ENCODE results near the gene PRMT3.

PRMT3 gene

DNA sequence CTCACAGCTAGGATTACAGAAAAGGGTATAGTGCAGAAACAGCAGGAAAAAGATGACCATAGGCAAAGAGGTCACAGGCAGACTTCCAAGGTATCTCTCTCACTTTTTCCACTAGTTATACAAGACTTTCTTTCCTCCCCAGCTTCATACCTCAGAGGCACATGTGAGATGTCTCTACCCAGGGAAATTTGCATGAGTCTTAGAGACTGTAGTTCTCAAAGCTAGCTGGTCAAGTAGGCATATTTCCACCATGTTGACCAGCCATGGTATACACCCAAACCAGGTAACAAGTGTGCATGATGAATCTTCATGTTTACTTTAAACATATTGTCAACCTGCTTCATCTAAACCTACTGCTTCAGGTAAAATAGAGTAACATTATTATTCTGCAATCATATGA, 27.9 kb downstream of the PRMT3 start:
- H3K36me3 ChIP-seq (ENCODE audit: control insufficient read depth in 2 of 2, insufficient read depth in 1 of 2, low read length in 2 of 2): peaks cover 0 to 48% of the 10 kb centered on the region in 2 experiments; a peak in 1 of 3 replicates
- ChIA-PET CTCF (no interaction called here), POLR2A (no interaction called here)
- no peaks in the 10 kb centered on the region for H3K4me1 ChIP-seq (ENCODE audit: control insufficient read depth, insufficient read depth, low read length)
- no peaks in the 10 kb centered on the region for H3K9me3 ChIP-seq (ENCODE audit: control insufficient read depth, insufficient read depth, low read depth, low read length)
- H3K27ac ChIP-seq (ENCODE audit: extremely low read depth, low read depth, low read length): no peak overlapping the region
- TF ChIP-seq ZFP3 (tag by site-specific recombination; IDR thresholded peaks at IDR 0.05; ENCODE audit: low read depth): no peak
- no peak overlapping the region for H3K4me3 ChIP-seq (ENCODE audit: low read depth, low read length)

DNA sequence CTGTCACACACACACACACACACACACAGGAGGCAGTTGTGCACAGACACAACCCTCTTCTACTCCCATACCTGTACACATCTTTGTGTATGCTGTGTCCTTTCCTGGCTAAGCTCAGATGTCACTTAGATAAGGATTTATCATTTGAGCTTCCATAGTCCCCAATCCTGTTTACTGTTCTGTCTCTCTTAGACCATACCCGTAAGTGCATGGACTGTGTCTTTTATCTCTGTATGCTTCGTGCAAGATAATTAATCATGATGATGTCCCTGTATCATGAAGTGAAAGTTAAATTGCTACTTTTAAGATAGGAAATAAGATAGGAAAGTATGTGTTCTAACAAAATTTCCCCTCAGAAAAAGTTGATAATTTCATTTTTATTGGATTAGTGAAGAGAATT, 30.3 kb downstream of the PRMT3 start:
- Histone ChIP-seq H3K4me3 (ENCODE audit: low read depth, low read length) (no peak overlapping the region), H3K27ac (ENCODE audit: extremely low read depth, low read depth, low read length) (no peak overlapping the region), H3K4me1 (ENCODE audit: control insufficient read depth, insufficient read depth, low read length) (no peaks in the 10 kb centered on the region), H3K36me3 (ENCODE audit: control insufficient read depth in 2 of 2, insufficient read depth in 1 of 2, low read length in 2 of 2) (peaks cover 0 to 67% of the 10 kb centered on the region in 2 experiments; a peak in 1 of 3 replicates), H3K9me3 (ENCODE audit: control insufficient read depth, insufficient read depth, low read depth, low read length) (no peaks in the 10 kb centered on the region)
- ChIA-PET POLR2A (no interaction called here), CTCF (interaction anchor here (0.7 kb wide), 1 partner anchor 185 kb away, joined by 3 read pairs; no protein-coding TSS in a partner anchor)
- no peak for TF ChIP-seq MYNN (tag by site-specific recombination; IDR thresholded peaks at IDR 0.05; ENCODE audit: borderline replicate concordance)

DNA sequence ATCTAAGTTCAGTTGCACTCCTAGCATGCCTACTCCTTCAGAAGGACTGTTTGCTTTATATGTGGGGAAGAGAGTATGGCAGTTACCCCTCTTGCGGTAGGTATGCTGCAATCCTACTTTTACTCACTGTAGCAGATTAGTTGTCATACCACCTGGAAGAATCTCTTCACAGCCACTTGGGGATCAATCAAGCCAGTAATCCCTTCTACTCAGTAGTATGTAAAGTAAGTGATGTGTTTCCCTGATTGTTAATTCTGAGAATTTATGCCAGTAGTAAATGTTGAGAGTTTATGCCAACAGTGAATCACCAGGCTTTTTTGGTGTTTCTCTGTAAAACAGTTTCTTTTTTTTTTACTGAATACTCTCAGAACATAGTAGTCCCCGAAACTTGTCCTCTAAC, 34.4 kb downstream of the PRMT3 start:
- Histone ChIP-seq H3K4me1 (ENCODE audit: control insufficient read depth, insufficient read depth, low read length) (no peaks in the 10 kb centered on the region), H3K9me3 (ENCODE audit: control insufficient read depth, insufficient read depth, low read depth, low read length) (no peaks in the 10 kb centered on the region), H3K27ac (ENCODE audit: extremely low read depth, low read depth, low read length) (no peak overlapping the region), H3K4me3 (ENCODE audit: low read depth, low read length) (no peak overlapping the region), H3K36me3 (ENCODE audit: control insufficient read depth in 2 of 2, insufficient read depth in 1 of 2, low read length in 2 of 2) (peaks cover 0 to 43% of the 10 kb centered on the region in 2 experiments; a peak in 1 of 3 replicates)
- CTCF ChIA-PET: interaction anchor here (0.9 kb wide), 1 partner anchor 188 kb away, joined by 6 read pairs; no protein-coding TSS in a partner anchor
- no peak for TF ChIP-seq ZNF514 (tag by site-specific recombination; IDR thresholded peaks at IDR 0.05)
- TF ChIP-seq ZNF426 (tag by site-specific recombination; IDR thresholded peaks at IDR 0.05): no peak
- no peak for TF ChIP-seq ZNF701 (tag by site-specific recombination; IDR thresholded peaks at IDR 0.05)
- POLR2A ChIA-PET: no interaction called here

DNA sequence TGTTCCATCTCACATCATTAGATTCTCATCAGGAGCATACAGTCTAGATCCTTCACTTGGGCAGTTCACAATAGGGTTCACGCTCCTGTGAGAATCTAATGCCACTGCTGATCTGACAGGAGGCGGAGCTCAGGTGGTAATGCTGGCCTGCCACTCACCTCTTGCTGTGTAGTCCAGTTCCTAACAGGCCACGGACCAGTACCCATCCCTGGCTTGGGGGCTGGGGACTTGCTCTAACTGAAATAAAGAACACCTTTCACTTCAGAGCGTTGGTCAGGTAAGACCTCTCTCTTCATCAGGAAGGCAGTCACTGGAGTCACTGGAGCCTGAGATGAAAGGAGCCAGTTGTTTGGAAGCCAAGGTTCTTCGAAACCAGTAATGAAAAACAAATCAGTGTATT, 41.7 kb downstream of the PRMT3 start:
- no peaks in the 10 kb centered on the region for H3K4me1 ChIP-seq (ENCODE audit: control insufficient read depth, insufficient read depth, low read length)
- ChIA-PET POLR2A (no interaction called here), CTCF (no interaction called here)
- H3K9me3 ChIP-seq (ENCODE audit: control insufficient read depth, insufficient read depth, low read depth, low read length): no peaks in the 10 kb centered on the region
- no peak overlapping the region for H3K27ac ChIP-seq (ENCODE audit: extremely low read depth, low read depth, low read length)
- peaks cover 0 to 7% of the 10 kb centered on the region in 2 experiments; a peak in 1 of 3 replicates for H3K36me3 ChIP-seq (ENCODE audit: control insufficient read depth in 2 of 2, insufficient read depth in 1 of 2, low read length in 2 of 2)
- no peak for TF ChIP-seq ZNF48 (tag by site-specific recombination; IDR thresholded peaks at IDR 0.05)
- TF ChIP-seq ZNF133 (tag by site-specific recombination; IDR thresholded peaks at IDR 0.05): no peak
- TF ChIP-seq ZNF184 (tag by site-specific recombination; IDR thresholded peaks at IDR 0.05): no peak
- no peak for TF ChIP-seq MYNN (tag by site-specific recombination; IDR thresholded peaks at IDR 0.05; ENCODE audit: borderline replicate concordance)
- no peak for TF ChIP-seq TCF7L2 (IDR thresholded peaks at IDR 0.05; ENCODE audit: borderline replicate concordance, low read depth, low read length)
- no peak for TF ChIP-seq ZNF354C (tag by site-specific recombination; IDR thresholded peaks at IDR 0.05; ENCODE audit: borderline replicate concordance, low read depth)
- TF ChIP-seq ZNF626 (tag by site-specific recombination; IDR thresholded peaks at IDR 0.05): no peak
- no peak overlapping the region for H3K4me3 ChIP-seq (ENCODE audit: low read depth, low read length)

DNA sequence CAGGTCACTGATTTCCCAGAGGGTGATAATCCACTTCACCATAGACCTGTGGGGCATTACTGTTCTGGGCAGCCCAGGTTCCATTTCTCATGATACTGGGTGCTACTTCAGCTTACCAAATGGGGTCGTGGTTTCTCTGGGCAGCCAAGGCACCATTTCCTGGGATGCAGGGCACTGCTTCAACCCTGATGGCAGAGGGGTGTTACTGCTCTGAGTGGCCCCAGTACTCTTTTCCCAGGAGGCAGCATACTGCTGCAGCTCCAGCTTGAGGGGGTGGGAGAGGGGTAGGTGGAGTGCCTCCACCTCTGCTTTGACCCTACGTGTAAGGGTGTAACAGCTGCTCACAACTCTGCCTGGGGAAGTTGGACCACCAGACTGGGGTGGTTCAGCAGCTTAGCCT, 51.1 kb downstream of the PRMT3 start:
- ChIA-PET POLR2A (no interaction called here), CTCF (no interaction called here)
- H3K4me1 ChIP-seq (ENCODE audit: control insufficient read depth, insufficient read depth, low read length): no peaks in the 10 kb centered on the region
- no peak overlapping the region for H3K4me3 ChIP-seq (ENCODE audit: low read depth, low read length)
- no peak overlapping the region for H3K27ac ChIP-seq (ENCODE audit: extremely low read depth, low read depth, low read length)
- H3K36me3 ChIP-seq (ENCODE audit: control insufficient read depth in 2 of 2, insufficient read depth in 1 of 2, low read length in 2 of 2): peaks cover 0 to 16% of the 10 kb centered on the region in 2 experiments; a peak in 1 of 3 replicates
- H3K9me3 ChIP-seq (ENCODE audit: control insufficient read depth, insufficient read depth, low read depth, low read length): no peaks in the 10 kb centered on the region
- no peak for TF ChIP-seq MYNN (tag by site-specific recombination; IDR thresholded peaks at IDR 0.05; ENCODE audit: borderline replicate concordance)
- no peak for TF ChIP-seq GLIS1 (tag by site-specific recombination; IDR thresholded peaks at IDR 0.05)
- no peak for TF ChIP-seq ZBTB7A (tag by site-specific recombination; IDR thresholded peaks at IDR 0.05; ENCODE audit: low read depth)
- TF ChIP-seq ZNF311 (tag by site-specific recombination; IDR thresholded peaks at IDR 0.05; ENCODE audit: borderline replicate concordance): no peak
- TF ChIP-seq ZNF549 (tag by site-specific recombination; IDR thresholded peaks at IDR 0.05): no peak
- TF ChIP-seq, protein P1, sequence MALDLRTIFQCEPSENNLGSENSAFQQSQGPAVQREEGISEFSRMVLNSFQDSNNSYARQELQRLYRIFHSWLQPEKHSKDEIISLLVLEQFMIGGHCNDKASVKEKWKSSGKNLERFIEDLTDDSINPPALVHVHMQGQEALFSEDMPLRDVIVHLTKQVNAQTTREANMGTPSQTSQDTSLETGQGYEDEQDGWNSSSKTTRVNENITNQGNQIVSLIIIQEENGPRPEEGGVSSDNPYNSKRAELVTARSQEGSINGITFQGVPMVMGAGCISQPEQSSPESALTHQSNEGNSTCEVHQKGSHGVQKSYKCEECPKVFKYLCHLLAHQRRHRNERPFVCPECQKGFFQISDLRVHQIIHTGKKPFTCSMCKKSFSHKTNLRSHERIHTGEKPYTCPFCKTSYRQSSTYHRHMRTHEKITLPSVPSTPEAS (tag by site-specific recombination; IDR thresholded peaks at IDR 0.05): no peak
- no peak for TF ChIP-seq ZNF112 (tag by site-specific recombination; IDR thresholded peaks at IDR 0.05)
- no peak for TF ChIP-seq ZNF324 (tag by site-specific recombination; IDR thresholded peaks at IDR 0.05)
- no peak for TF ChIP-seq ZNF155 (tag by site-specific recombination; IDR thresholded peaks at IDR 0.05)
- TF ChIP-seq, protein P2, sequence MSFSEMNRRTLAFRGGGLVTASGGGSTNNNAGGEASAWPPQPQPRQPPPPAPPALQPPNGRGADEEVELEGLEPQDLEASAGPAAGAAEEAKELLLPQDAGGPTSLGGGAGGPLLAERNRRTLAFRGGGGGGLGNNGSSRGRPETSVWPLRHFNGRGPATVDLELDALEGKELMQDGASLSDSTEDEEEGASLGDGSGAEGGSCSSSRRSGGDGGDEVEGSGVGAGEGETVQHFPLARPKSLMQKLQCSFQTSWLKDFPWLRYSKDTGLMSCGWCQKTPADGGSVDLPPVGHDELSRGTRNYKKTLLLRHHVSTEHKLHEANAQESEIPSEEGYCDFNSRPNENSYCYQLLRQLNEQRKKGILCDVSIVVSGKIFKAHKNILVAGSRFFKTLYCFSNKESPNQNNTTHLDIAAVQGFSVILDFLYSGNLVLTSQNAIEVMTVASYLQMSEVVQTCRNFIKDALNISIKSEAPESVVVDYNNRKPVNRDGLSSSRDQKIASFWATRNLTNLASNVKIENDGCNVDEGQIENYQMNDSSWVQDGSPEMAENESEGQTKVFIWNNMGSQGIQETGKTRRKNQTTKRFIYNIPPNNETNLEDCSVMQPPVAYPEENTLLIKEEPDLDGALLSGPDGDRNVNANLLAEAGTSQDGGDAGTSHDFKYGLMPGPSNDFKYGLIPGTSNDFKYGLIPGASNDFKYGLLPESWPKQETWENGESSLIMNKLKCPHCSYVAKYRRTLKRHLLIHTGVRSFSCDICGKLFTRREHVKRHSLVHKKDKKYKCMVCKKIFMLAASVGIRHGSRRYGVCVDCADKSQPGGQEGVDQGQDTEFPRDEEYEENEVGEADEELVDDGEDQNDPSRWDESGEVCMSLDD (tag by site-specific recombination; IDR thresholded peaks at IDR 0.05): no peak
- TF ChIP-seq ZNF175 (tag by site-specific recombination; IDR thresholded peaks at IDR 0.05): no peak
- TF ChIP-seq ZNF658 (tag by site-specific recombination; IDR thresholded peaks at IDR 0.05): no peak
- no peak for TF ChIP-seq ZNF350 (tag by site-specific recombination; IDR thresholded peaks at IDR 0.05)
